Myometrial cell (primary cell): ENCODE measurements around the gene ADAMTS4. TPM values are rescaled to one million over a fixed set of nuclear protein-coding genes. Genes with fewer than 3 reads are reported as not detected.

Experiments
- total RNA-seq: library from RNA; depleted of rRNA; stranded (reverse); fragments of >200 nt; gene quantifications from 2 replicates; pipeline ENCODE4 v1.2.3, GENCODE V29; 2015

ADAMTS4 gene, protein sequence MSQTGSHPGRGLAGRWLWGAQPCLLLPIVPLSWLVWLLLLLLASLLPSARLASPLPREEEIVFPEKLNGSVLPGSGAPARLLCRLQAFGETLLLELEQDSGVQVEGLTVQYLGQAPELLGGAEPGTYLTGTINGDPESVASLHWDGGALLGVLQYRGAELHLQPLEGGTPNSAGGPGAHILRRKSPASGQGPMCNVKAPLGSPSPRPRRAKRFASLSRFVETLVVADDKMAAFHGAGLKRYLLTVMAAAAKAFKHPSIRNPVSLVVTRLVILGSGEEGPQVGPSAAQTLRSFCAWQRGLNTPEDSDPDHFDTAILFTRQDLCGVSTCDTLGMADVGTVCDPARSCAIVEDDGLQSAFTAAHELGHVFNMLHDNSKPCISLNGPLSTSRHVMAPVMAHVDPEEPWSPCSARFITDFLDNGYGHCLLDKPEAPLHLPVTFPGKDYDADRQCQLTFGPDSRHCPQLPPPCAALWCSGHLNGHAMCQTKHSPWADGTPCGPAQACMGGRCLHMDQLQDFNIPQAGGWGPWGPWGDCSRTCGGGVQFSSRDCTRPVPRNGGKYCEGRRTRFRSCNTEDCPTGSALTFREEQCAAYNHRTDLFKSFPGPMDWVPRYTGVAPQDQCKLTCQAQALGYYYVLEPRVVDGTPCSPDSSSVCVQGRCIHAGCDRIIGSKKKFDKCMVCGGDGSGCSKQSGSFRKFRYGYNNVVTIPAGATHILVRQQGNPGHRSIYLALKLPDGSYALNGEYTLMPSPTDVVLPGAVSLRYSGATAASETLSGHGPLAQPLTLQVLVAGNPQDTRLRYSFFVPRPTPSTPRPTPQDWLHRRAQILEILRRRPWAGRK
- 9.5 and 14.5 TPM in 2 replicates for total RNA-seq

GRCh38 chr1:161198897-161199431, at the start of gene ADAMTS4:
Gene ADAMTS4, minus strand, starts transcription at chr1:161199054. Its CDS starts 427 bp downstream, at chr1:161198627.

DNA sequence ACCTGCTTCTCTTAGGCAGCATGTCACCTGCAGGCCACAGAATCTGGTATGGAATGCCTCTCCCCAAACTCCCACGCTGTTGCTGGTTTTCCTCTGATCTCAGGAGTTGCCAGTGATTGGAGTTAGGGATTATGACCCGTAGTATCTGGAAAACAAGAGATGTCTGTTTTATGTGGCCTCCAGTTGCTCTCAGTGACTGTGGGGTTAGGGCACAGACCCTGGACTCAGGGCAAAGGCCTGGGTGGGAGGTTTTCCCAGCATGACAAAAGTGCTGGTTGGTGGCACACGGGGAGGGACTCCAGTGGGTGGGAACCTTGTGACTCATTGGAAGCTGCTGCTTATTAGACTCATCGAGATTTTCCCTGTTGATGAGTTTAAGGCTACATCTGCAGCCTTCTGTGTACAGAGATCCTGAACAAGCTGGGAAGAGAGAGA, 39.2 kb upstream of the ADAMTS4 start, which contains the start of gene NR1I3:
Gene NR1I3, minus strand, starts transcription at position 165 of the 435 bp plus-strand sequence. CDS start 1,638 bp downstream, outside the sequence.

GRCh38 chr1:161225534-161226319, 26.9 kb upstream of the ADAMTS4 start, which contains the start of gene TOMM40L:
Gene TOMM40L, plus strand, starts transcription at chr1:161226060. Its CDS starts 430 bp downstream, at chr1:161226490.

GRCh38 chr1:161215076-161215475, 16.2 kb upstream of the ADAMTS4 start, which contains the start of gene FCER1G:
Gene FCER1G, plus strand, starts transcription at chr1:161215295. Its CDS starts 27 bp downstream, at chr1:161215322.

GRCh38 chr1:161201836-161202712, 3.2 kb upstream of the ADAMTS4 start, which contains the start of gene NDUFS2:
Gene NDUFS2, plus strand, starts transcription at chr1:161202367. Its CDS starts 19 bp downstream, at chr1:161202386.

GRCh38 chr1:161177112-161177935, 21.5 kb downstream of the ADAMTS4 start, which contains the start of gene B4GALT3:
Gene B4GALT3, minus strand, starts transcription at chr1:161177507. Its CDS starts 1,447 bp downstream, at chr1:161176060.

DNA sequence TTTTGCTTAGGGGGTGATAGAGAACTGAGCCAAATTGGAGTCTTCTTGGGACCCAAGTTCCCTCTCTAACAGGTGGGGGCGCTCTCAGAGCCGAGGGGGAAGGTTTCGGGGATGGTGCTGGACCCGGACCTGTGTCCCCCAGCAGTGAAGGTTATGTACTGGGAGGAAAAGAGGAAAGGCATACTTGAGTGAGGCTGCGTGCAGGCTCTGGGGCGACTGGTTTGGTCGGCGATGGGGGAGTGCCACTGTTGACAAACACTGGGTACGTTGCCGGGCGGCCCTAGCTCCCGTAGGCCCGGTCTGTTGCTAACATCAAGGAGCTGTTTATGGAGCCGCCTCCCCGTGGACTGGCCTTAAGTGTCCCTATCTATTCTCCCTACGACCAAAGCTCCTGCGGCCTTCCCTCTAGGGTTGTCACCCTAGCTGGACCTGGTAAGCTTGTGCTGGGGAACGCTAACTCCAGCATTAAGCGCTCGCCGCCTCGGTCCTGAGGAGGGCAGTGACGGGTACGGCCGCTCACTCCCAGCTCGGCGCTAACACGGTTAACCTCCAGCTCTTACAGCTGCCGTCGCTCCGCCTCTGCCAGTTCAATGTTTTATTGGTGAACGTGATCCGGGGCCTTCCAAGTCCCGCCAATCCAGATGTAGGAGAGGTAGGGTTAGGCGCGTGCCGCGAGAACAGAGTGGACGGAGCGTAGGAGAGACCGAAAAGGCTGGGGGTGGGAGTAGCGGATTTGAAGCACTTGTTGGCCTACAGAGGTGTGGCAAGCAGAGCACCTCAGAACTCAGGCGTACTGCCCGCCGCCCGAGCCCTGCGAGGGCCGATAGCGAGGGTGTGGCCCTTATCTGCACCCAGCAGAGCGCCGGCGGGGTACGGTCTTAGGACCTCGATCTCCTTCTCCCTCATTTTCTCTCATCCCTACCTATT, 32.8 kb downstream of the ADAMTS4 start, which contains the start of gene PPOX:
Gene PPOX, plus strand, starts transcription at position 685 of the 927 bp plus-strand sequence. CDS start 422 bp downstream, outside the sequence.

DNA sequence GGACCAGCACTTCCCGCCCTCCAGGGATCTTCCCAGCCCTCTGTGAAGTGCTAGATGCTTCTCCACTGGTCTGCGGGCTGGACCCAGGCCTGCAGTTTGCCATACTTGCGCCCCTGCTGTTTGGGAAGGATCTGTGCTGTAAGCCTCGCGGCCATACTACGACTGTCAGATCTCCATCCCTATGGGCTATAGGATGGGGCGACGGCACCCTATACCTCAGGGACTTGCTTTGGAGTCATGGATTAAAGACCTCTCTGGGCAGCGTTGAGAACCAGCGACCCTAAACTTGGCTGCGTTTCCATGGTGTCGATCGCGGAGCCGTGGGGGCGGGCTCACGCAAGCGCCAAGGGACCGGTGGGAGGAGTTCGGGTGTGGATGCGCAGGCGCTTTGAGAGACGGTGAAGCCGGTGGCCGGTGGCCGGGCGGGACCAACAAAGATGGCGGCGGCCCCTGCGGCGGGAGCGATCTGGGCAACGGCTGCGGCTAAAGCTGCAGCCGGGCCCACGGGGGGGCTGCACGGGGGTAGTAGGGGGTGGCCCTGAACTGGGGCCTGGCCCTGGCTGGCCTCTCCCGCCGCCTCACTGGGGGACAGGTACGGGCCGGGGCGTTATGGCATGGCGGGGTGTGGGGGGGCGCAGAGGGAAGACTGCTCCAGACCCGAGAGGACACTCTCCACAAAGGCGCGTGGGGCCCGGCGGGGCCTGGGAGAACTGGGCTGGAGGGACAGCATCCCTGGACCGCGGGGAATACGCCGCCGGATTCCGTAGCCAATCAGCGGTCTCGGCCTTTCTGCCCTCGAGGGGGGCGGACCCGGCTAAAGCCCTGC, 39.6 kb downstream of the ADAMTS4 start, which contains the start of gene USP21:
Gene USP21, plus strand, starts transcription at position 414 of the 826 bp plus-strand sequence. CDS start 1,141 bp downstream, outside the sequence.

GRCh38 chr1:161153682-161154337, 45.0 kb downstream of the ADAMTS4 start, which contains the start of gene UFC1:
Gene UFC1, plus strand, starts transcription at chr1:161153978. Its CDS starts 20 bp downstream, at chr1:161153998.

Other genes starting within 250 kb of the ADAMTS4 start
- not detected in 2 replicates for gene ITLN2, start 244.2 kb downstream of the ADAMTS4 start, total RNA-seq
- 0.53 and 0.86 TPM in 2 replicates for gene F11R, start 177.9 kb downstream of the ADAMTS4 start, total RNA-seq
- 0.86 and 2.5 TPM in 2 replicates for gene TSTD1, start 160.1 kb downstream of the ADAMTS4 start, total RNA-seq
- 65.7 and 69.8 TPM in 2 replicates for gene USF1, start 153.1 kb downstream of the ADAMTS4 start, total RNA-seq
- gene ARHGAP30, start 129.2 kb downstream of the ADAMTS4 start, total RNA-seq: not detected in 2 replicates
- gene NECTIN4, start 109.5 kb downstream of the ADAMTS4 start, total RNA-seq: under 0.01 and 1.4 TPM in 2 replicates
- gene KLHDC9, start 100.7 kb downstream of the ADAMTS4 start, total RNA-seq: 2.5 and 4.0 TPM in 2 replicates
- gene PFDN2, start 81.0 kb downstream of the ADAMTS4 start, total RNA-seq: 36.3 and 83.5 TPM in 2 replicates
- gene NIT1, start 80.9 kb downstream of the ADAMTS4 start, total RNA-seq: 43.8 and 61.1 TPM in 2 replicates
- 31.4 and 31.9 TPM in 2 replicates for gene DEDD, start 66.4 kb downstream of the ADAMTS4 start, total RNA-seq
- 90.9 and 113 TPM in 2 replicates for gene UFC1, start 45.1 kb downstream of the ADAMTS4 start, total RNA-seq
- 8.1 and 12.2 TPM in 2 replicates for gene USP21, start 39.6 kb downstream of the ADAMTS4 start, total RNA-seq
- gene PPOX, start 32.6 kb downstream of the ADAMTS4 start, total RNA-seq: 12.4 and 32.0 TPM in 2 replicates
- 36.0 and 42.1 TPM in 2 replicates for gene B4GALT3, start 21.5 kb downstream of the ADAMTS4 start, total RNA-seq
- 134 and 138 TPM in 2 replicates for gene NDUFS2, start 3.3 kb upstream of the ADAMTS4 start, total RNA-seq
- not detected in 2 replicates for gene FCER1G, start 16.2 kb upstream of the ADAMTS4 start, total RNA-seq
- not detected in 2 replicates for gene APOA2, start 24.6 kb upstream of the ADAMTS4 start, total RNA-seq
- gene TOMM40L, start 27.0 kb upstream of the ADAMTS4 start, total RNA-seq: 11.9 and 16.4 TPM in 2 replicates
- gene NR1I3, start 39.1 kb upstream of the ADAMTS4 start, total RNA-seq: not detected in 2 replicates
- gene PCP4L1, start 59.7 kb upstream of the ADAMTS4 start, total RNA-seq: not detected in 2 replicates
- 3.5 and 20.9 TPM in 2 replicates for gene MPZ, start 110.9 kb upstream of the ADAMTS4 start, total RNA-seq
- gene SDHC, start 115.3 kb upstream of the ADAMTS4 start, total RNA-seq: 41.8 and 122 TPM in 2 replicates
- not detected in 2 replicates for gene CFAP126, start 168.8 kb upstream of the ADAMTS4 start, total RNA-seq